ENCODE results near the gene CD6. TPM values are rescaled to one million over a fixed set of nuclear protein-coding genes. Genes with fewer than 3 reads are reported as not detected.

CD6 gene
- total and polyA plus RNA-seq, 4 donors, result 1.2 to 3.1 (median 1.7) TPM

DNA sequence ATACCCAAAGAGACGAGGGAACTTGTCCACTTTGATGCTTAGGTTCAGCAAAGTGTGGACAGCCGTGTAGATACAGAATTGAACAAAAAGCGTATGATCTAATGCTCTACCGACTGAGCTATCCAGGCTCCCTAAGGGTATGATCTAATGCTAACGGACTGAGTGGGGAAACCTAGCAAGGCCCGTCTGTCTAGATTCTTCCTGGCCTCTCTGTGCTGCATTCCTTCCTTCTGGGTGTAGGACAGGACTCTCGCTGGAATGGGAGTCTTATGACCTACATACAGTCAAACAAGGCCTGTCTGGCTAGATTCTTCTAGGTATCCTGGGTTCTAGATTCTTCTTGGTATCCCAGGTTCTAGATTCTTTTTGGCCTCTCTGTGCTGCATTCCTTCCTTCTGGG lies 11.1 kb upstream of the CD6 start:
- DNase-seq, result no peak
- 89 to 90% methylated on average over 7 of the region's 7 CpGs for WGBS, 2 donors
- Histone ChIP-seq H3K4me1 (ENCODE audit: control insufficient read depth in 5 of 5, insufficient read depth in 5 of 5, low read length in 5 of 5) (peaks cover 0 to 1% (median 0%) of the 10 kb centered on the region in 5 donors), H3K9me3 (ENCODE audit: control insufficient read depth in 4 of 4, insufficient read depth in 3 of 4, low read length in 3 of 4) (no peaks in the 10 kb centered on the region), H3K36me3 (ENCODE audit: control insufficient read depth in 4 of 4, insufficient read depth in 4 of 4, low read length in 4 of 4) (no peaks in the 10 kb centered on the region), H3K9ac (ENCODE audit: insufficient read depth in 1 of 2, low read length in 2 of 2) (no peak overlapping the region), H3K27ac (ENCODE audit: low read depth in 1 of 2, low read length in 1 of 2) (no peak overlapping the region), H3K27me3 (ENCODE audit: control insufficient read depth in 3 of 3, insufficient read depth in 3 of 3, low read length in 2 of 3) (no peaks in the 10 kb centered on the region), H3K4me3 (no peak overlapping the region)
- TF ChIP-seq, protein P1, sequence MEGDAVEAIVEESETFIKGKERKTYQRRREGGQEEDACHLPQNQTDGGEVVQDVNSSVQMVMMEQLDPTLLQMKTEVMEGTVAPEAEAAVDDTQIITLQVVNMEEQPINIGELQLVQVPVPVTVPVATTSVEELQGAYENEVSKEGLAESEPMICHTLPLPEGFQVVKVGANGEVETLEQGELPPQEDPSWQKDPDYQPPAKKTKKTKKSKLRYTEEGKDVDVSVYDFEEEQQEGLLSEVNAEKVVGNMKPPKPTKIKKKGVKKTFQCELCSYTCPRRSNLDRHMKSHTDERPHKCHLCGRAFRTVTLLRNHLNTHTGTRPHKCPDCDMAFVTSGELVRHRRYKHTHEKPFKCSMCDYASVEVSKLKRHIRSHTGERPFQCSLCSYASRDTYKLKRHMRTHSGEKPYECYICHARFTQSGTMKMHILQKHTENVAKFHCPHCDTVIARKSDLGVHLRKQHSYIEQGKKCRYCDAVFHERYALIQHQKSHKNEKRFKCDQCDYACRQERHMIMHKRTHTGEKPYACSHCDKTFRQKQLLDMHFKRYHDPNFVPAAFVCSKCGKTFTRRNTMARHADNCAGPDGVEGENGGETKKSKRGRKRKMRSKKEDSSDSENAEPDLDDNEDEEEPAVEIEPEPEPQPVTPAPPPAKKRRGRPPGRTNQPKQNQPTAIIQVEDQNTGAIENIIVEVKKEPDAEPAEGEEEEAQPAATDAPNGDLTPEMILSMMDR (IDR thresholded peaks at IDR 0.05; ENCODE audit: control extremely low read depth, extremely low read depth), result no peak
- ATAC-seq (ENCODE audit: insufficient read depth, low FRiP score), result no peak

DNA sequence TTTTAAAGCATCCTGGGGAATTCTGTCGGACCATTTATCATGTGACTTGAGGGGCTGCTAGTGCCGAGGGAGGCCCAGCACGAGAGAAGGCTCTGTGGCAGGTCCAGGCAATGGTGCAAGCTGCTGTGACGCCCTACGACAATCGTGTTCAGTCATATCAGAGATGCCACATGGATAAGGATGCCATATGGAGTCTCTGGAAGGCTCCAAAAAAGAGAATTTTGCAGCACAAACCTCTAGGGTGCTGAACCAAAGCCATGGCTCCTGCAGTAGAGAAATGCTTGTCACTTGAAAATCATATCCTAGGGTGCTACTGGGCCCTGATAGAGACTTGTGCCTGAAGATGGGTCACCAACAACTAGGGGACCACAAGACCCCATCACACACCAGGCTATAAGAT lies 6.7 kb upstream of the CD6 start:
- Histone ChIP-seq H3K36me3 (ENCODE audit: control insufficient read depth in 4 of 4, insufficient read depth in 4 of 4, low read length in 4 of 4) (no peaks in the 10 kb centered on the region), H3K27ac (ENCODE audit: low read depth in 1 of 2, low read length in 1 of 2) (no peak overlapping the region), H3K9ac (ENCODE audit: insufficient read depth in 1 of 2, low read length in 2 of 2) (no peak overlapping the region), H3K4me1 (ENCODE audit: control insufficient read depth in 5 of 5, insufficient read depth in 5 of 5, low read length in 5 of 5) (no peaks in the 10 kb centered on the region), H3K27me3 (ENCODE audit: control insufficient read depth in 3 of 3, insufficient read depth in 3 of 3, low read length in 2 of 3) (no peaks in the 10 kb centered on the region), H3K4me3 (no peak overlapping the region), H3K9me3 (ENCODE audit: control insufficient read depth in 4 of 4, insufficient read depth in 3 of 4, low read length in 3 of 4) (no peaks in the 10 kb centered on the region)
- DNase-seq (no peak), ATAC-seq (ENCODE audit: insufficient read depth, low FRiP score) (no peak)
- WGBS, 2 donors, result 83 to 87% methylated on average over 6 of the region's 6 CpGs
- TF ChIP-seq, protein P1 (IDR thresholded peaks at IDR 0.05; ENCODE audit: control extremely low read depth, extremely low read depth), result no peak

DNA sequence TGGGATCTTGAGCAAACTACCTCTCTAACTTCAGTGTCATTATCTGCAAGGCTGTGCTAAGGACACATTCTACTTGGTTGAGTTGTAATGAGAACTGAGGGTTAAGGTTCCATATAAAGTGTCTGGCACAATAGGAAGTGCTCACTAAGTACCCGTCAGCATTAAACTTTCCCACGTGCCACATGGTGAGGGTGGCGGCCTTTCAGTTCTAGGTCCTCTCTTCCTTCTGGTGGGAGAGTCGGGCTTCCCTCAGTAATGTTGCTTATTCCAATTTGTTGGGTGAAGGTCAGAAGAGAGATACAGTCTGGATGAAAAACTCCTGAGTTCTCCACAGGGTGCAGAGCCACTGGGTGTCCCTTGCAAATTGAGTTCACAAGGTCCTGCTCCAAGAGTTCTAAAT lies 4.6 kb upstream of the CD6 start:
- WGBS, 2 donors, result 69 to 70% methylated on average over 4 of the region's 4 CpGs
- no peak for DNase-seq
- Histone ChIP-seq H3K36me3 (ENCODE audit: control insufficient read depth in 4 of 4, insufficient read depth in 4 of 4, low read length in 4 of 4) (no peaks in the 10 kb centered on the region), H3K27me3 (ENCODE audit: control insufficient read depth in 3 of 3, insufficient read depth in 3 of 3, low read length in 2 of 3) (no peaks in the 10 kb centered on the region), H3K4me1 (ENCODE audit: control insufficient read depth in 5 of 5, insufficient read depth in 5 of 5, low read length in 5 of 5) (no peaks in the 10 kb centered on the region), H3K9ac (ENCODE audit: insufficient read depth in 1 of 2, low read length in 2 of 2) (no peak overlapping the region), H3K27ac (ENCODE audit: low read depth in 1 of 2, low read length in 1 of 2) (no peak overlapping the region), H3K4me3 (no peak overlapping the region), H3K9me3 (ENCODE audit: control insufficient read depth in 4 of 4, insufficient read depth in 3 of 4, low read length in 3 of 4) (no peaks in the 10 kb centered on the region)
- ATAC-seq (ENCODE audit: insufficient read depth, low FRiP score), result no peak
- TF ChIP-seq, protein P1 (IDR thresholded peaks at IDR 0.05; ENCODE audit: control extremely low read depth, extremely low read depth), result no peak

DNA sequence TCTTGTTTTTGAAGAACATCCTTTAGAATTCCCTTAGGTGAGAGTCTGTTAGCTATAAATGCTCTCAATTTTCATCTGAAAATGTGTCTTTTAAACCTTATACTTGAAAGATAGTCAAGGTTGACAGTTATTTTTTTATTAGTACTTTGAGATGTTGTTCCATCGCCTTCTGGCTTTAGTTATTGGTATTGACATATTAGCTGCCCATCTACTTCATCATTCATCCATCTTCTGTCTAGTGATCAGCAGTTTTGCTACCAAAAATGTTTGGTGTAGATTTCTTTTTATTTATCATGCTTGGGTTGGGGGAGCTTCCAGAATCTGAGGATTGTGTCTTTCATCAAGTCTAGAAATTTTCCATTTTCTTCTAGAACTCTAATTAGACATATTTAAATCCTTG lies 3.3 kb upstream of the CD6 start:
- H3K27me3 ChIP-seq (ENCODE audit: control insufficient read depth in 3 of 3, insufficient read depth in 3 of 3, low read length in 2 of 3), result no peaks in the 10 kb centered on the region
- ATAC-seq (ENCODE audit: insufficient read depth, low FRiP score) (no peak), DNase-seq (no peak)
- TF ChIP-seq, protein P1 (IDR thresholded peaks at IDR 0.05; ENCODE audit: control extremely low read depth, extremely low read depth), result no peak
- no peaks in the 10 kb centered on the region for H3K4me1 ChIP-seq (ENCODE audit: control insufficient read depth in 5 of 5, insufficient read depth in 5 of 5, low read length in 5 of 5)
- H3K9ac ChIP-seq (ENCODE audit: insufficient read depth in 1 of 2, low read length in 2 of 2), result no peak overlapping the region
- WGBS, 2 donors, result 94 to 96% methylated on average over 1 of the region's 1 CpG
- H3K36me3 ChIP-seq (ENCODE audit: control insufficient read depth in 4 of 4, insufficient read depth in 4 of 4, low read length in 4 of 4), result no peaks in the 10 kb centered on the region
- H3K27ac ChIP-seq (ENCODE audit: low read depth in 1 of 2, low read length in 1 of 2), result no peak overlapping the region
- H3K4me3 ChIP-seq, result no peak overlapping the region
- no peaks in the 10 kb centered on the region for H3K9me3 ChIP-seq (ENCODE audit: control insufficient read depth in 4 of 4, insufficient read depth in 3 of 4, low read length in 3 of 4)

Data from lung (tissue), 12 donors.